ENCODE measurements around the gene DNAJC16.

DNA sequence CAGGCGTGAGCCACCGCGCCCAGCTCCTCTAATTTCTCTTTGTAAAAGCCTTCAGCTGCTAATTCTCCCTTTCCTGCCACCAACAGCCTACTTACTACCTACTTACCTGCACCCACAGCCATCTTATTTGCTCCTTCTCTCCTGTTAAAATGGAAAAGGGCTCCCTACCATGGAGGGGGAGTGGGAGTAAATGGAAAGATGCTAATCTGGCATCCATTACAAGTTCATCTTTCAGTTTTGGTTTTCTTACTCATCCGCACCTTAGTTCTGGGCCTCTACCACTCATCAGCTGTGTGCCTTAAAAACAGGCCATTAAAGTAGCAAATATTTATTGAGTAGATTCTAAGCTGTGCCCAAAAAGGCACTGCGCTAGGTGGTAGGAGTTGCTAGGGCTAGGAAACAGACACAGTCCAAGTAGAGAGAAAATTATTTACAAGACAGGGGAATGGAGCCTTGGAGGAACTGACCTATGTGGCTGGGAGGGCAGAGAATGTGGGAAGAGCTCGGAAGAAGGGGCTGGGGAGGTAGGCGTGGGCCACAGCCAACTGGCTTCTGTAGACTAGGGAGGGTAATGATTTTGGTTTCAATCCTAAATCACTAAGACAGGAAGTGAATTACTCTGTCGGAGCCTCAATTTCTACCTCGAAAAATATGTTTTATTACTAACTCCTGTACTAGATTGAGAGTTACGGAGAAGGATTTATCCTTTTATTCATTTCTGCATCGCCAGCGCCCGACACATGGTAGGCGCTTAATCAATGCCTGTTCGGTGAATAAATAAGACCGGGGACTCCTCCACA, 89.9 kb downstream of the DNAJC16 start:
- TF ChIP-seq, protein P1, sequence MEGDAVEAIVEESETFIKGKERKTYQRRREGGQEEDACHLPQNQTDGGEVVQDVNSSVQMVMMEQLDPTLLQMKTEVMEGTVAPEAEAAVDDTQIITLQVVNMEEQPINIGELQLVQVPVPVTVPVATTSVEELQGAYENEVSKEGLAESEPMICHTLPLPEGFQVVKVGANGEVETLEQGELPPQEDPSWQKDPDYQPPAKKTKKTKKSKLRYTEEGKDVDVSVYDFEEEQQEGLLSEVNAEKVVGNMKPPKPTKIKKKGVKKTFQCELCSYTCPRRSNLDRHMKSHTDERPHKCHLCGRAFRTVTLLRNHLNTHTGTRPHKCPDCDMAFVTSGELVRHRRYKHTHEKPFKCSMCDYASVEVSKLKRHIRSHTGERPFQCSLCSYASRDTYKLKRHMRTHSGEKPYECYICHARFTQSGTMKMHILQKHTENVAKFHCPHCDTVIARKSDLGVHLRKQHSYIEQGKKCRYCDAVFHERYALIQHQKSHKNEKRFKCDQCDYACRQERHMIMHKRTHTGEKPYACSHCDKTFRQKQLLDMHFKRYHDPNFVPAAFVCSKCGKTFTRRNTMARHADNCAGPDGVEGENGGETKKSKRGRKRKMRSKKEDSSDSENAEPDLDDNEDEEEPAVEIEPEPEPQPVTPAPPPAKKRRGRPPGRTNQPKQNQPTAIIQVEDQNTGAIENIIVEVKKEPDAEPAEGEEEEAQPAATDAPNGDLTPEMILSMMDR (conservative IDR thresholded peaks at IDR 0.05; ENCODE audit: low read length) = no peak
- no peak for TF ChIP-seq EZH2phosphoT487 (IDR thresholded peaks at IDR 0.05; ENCODE audit: borderline replicate concordance, low read depth, low read length)

Measured in OCI-LY7 (cell line).